GM21825 (cell line): ENCODE data around the gene SLC2A5.
"Not testable (repeated sequence)": the region's sequence is repeated elsewhere in the genome, so short reads cannot be mapped to it uniquely, and the experiment has no call there.

Source experiments
- ATAC-seq: cut with Tn5 transposase; IDR thresholded peaks from one replicate; pipeline ENCODE4 v1.9.1; 2021; ENCODE audit warnings: mild to moderate bottlenecking, moderate library complexity; ENCODE audit not compliant: unreplicated experiment

The SLC2A5 gene

GRCh38 chr1:9069326-9070100 lies at the start of gene SLC2A5:
Gene SLC2A5 (minus strand): TSS chr1:9069635. CDS start chr1:9069536, 99 bp downstream.
- ATAC-seq: peak; percentile 84

- ATAC-seq: no peak
These were observed 48.8 kb upstream of the SLC2A5 start for GRCh38 chr1:9118186-9118585.

GRCh38 chr1:9115351-9116205 lies 46.1 kb upstream of the SLC2A5 start:
- ATAC-seq: no peak

GRCh38 chr1:9112961-9113880 lies 43.8 kb upstream of the SLC2A5 start:
- no peak for ATAC-seq

- ATAC-seq: no peak
These were observed 42.5 kb upstream of the SLC2A5 start for GRCh38 chr1:9111957-9112356.

- no peak for ATAC-seq
These were observed 41.9 kb upstream of the SLC2A5 start for GRCh38 chr1:9111357-9111691.

- no peak for ATAC-seq
These were observed 41.4 kb upstream of the SLC2A5 start for GRCh38 chr1:9110669-9111356.

GRCh38 chr1:9108056-9108665 lies 38.7 kb upstream of the SLC2A5 start:
- no peak for ATAC-seq

GRCh38 chr1:9107136-9107535 lies 37.7 kb upstream of the SLC2A5 start:
- no peak for ATAC-seq

GRCh38 chr1:9106286-9106685 lies 36.9 kb upstream of the SLC2A5 start:
- ATAC-seq: no peak

- ATAC-seq: no peak
These were observed 36.0 kb upstream of the SLC2A5 start for GRCh38 chr1:9105336-9105867.

- ATAC-seq: no peak
These were observed 32.2 kb upstream of the SLC2A5 start for GRCh38 chr1:9101510-9102146.

- ATAC-seq: no peak
These were observed 31.1 kb upstream of the SLC2A5 start for GRCh38 chr1:9100471-9101043.

GRCh38 chr1:9099555-9099954 lies 30.1 kb upstream of the SLC2A5 start:
- no peak for ATAC-seq

- ATAC-seq: no peak
These were observed 28.7 kb upstream of the SLC2A5 start for GRCh38 chr1:9097947-9098705.

GRCh38 chr1:9095818-9096217 lies 26.4 kb upstream of the SLC2A5 start:
- no peak for ATAC-seq

- ATAC-seq: not testable (repeated sequence)
These were observed 24.7 kb upstream of the SLC2A5 start for GRCh38 chr1:9093996-9094595.

- ATAC-seq: no peak
These were observed 24.1 kb upstream of the SLC2A5 start for GRCh38 chr1:9093581-9093980.
